Measurements from ENCODE around the gene TFDP2. TPM values are rescaled to one million over a fixed set of nuclear protein-coding genes. Genes with fewer than 3 reads are reported as not detected.

TFDP2 gene
- total and polyA plus RNA-seq, 11 donors: 18.3 to 80.9 (median 52.2) TPM

DNA sequence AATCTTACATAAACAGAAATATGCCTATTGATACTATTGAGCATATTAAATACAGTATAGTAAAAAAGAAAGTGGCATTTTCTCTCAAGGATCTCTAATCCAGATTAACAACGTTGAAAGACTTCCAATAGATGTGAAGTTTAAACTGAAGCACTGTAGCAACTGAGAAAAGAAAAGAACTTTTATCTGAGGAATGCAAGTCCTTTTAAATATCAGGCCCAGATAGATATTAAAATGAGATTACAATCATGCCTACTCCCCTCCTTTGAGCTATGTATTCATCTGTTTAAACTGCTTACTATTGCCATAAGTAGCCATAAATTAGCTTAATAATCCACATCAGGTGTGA lies 102.3 kb downstream of the TFDP2 start:
- WGBS, 4 donors: 61 to 68% (median 64%) methylated on average over 1 of the region's 1 CpG
- H3K36me3 ChIP-seq: peaks cover 0 to 3% (median 0%) of the 10 kb centered on the region in 9 donors
- DNase-seq (no peak), ATAC-seq (no peak)
- H3K4me1 ChIP-seq: no peaks in the 10 kb centered on the region
- H3K9me3 ChIP-seq: no peaks in the 10 kb centered on the region
- H3K27me3 ChIP-seq: no peaks in the 10 kb centered on the region
- TF ChIP-seq, protein P1, sequence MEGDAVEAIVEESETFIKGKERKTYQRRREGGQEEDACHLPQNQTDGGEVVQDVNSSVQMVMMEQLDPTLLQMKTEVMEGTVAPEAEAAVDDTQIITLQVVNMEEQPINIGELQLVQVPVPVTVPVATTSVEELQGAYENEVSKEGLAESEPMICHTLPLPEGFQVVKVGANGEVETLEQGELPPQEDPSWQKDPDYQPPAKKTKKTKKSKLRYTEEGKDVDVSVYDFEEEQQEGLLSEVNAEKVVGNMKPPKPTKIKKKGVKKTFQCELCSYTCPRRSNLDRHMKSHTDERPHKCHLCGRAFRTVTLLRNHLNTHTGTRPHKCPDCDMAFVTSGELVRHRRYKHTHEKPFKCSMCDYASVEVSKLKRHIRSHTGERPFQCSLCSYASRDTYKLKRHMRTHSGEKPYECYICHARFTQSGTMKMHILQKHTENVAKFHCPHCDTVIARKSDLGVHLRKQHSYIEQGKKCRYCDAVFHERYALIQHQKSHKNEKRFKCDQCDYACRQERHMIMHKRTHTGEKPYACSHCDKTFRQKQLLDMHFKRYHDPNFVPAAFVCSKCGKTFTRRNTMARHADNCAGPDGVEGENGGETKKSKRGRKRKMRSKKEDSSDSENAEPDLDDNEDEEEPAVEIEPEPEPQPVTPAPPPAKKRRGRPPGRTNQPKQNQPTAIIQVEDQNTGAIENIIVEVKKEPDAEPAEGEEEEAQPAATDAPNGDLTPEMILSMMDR (IDR thresholded peaks at IDR 0.05): no peak
- TF ChIP-seq POLR2A (IDR thresholded peaks at IDR 0.05): no peak
- no peak overlapping the region for H3K27ac ChIP-seq
- intact Hi-C loops (cut with DNase I): no loop called here
- H3K4me3 ChIP-seq: no peak overlapping the region

GRCh38 chr3:142046320-142047020 lies 102.9 kb downstream of the TFDP2 start:
- Histone ChIP-seq H3K4me1 (no peaks in the 10 kb centered on the region), H3K27ac (no peak overlapping the region), H3K36me3 (no peaks in the 10 kb centered on the region), H3K4me3 (no peak overlapping the region), H3K27me3 (no peaks in the 10 kb centered on the region), H3K9me3 (peaks cover 0 to 3% (median 0%) of the 10 kb centered on the region in 12 donors)
- intact Hi-C loops (cut with DNase I): no loop called here
- WGBS, 4 donors: 65 to 70% (median 69%) methylated on average over 6 of the region's 6 CpGs
- TF ChIP-seq POLR2A (IDR thresholded peaks at IDR 0.05): no peak
- TF ChIP-seq, protein P1 (IDR thresholded peaks at IDR 0.05): no peak
- no peak for DNase-seq
- ATAC-seq: no peak

GRCh38 chr3:142040941-142041491 lies 108.3 kb downstream of the TFDP2 start:
- 95 to 100% (median 98%) methylated on average over 2 of the region's 2 CpGs for WGBS, 4 donors
- no peaks in the 10 kb centered on the region for H3K4me1 ChIP-seq
- no peak overlapping the region for H3K27ac ChIP-seq
- peaks cover 0 to 4% (median 0%) of the 10 kb centered on the region in 12 donors for H3K9me3 ChIP-seq
- TF ChIP-seq, protein P1 (IDR thresholded peaks at IDR 0.05): no peak
- no peaks in the 10 kb centered on the region for H3K27me3 ChIP-seq
- no peak overlapping the region for H3K4me3 ChIP-seq
- ATAC-seq: no peak
- no peak for DNase-seq
- no peaks in the 10 kb centered on the region for H3K36me3 ChIP-seq
- intact Hi-C loops (cut with DNase I): no loop called here

DNA sequence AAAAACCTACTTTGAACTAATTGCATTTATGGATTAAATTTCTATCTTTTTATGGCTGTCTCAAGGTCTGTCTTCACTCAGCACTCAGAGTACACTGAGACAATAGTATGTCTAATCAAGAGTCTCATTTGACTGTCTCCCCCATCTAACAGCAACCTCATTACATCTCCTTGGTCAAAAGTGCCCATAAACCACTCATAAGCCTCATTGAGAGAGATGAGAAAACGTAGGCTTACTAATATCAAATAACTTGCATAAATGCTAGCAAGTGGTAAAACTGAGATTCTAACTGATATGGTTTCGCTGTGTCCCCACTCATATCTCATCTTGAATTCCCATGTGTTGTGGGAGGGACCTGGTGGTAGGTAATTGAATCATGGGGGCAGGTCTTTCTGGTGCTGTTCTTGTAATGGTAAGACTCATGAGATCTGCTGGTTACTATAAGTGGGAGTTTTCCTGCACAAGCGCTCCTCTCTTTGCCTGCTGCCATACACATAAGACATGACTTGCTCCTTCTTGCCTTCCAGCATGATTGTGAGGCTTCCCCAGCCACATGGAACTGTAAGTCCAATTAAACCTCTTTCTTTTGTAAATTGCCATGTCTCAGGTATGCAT lies 113.9 kb downstream of the TFDP2 start:
- Histone ChIP-seq H3K9me3 (no peaks in the 10 kb centered on the region), H3K36me3 (no peaks in the 10 kb centered on the region), H3K27me3 (no peaks in the 10 kb centered on the region), H3K4me3 (no peak overlapping the region), H3K27ac (no peak overlapping the region), H3K4me1 (peaks cover 0 to 6% (median 0%) of the 10 kb centered on the region in 12 donors)
- intact Hi-C loops (cut with DNase I): no loop called here
- no peak for DNase-seq
- ATAC-seq: no peak
- TF ChIP-seq POLR2A (IDR thresholded peaks at IDR 0.05): no peak
- TF ChIP-seq, protein P1 (IDR thresholded peaks at IDR 0.05): no peak
- WGBS, 4 donors: 88 to 98% (median 94%) methylated on average over 3 of the region's 3 CpGs
